SK-N-MC (cell line): Measurements from ENCODE around the gene GAS6.

Source experiments
- DNase-seq: peaks from one replicate; pipeline ENCODE4 v3.0.0-alpha.2; 2011; ENCODE audit warnings: low read depth, low spot score
- H3K27ac ChIP-seq: fragments of 200-600 bp; sonication (generic); 2 replicates; pipeline ENCODE4 v1.5.1; 2016; ENCODE audit warnings: mixed run types
- H3K36me3 ChIP-seq: fragments of 200-600 bp; sonication (generic); 2 replicates; pipeline ENCODE4 v1.6.1; 2017; ENCODE audit warnings: antibody characterized with exemption, low read length, mixed read lengths; ENCODE audit not compliant: insufficient read depth
- H3K4me3 ChIP-seq: fragments of 200-600 bp; sonication (generic); 2 replicates; pipeline ENCODE4 v1.5.1; 2016
- H3K9ac ChIP-seq: fragments of 200-600 bp; sonication (generic); 2 replicates; pipeline ENCODE4 v1.8.0; 2017; ENCODE audit warnings: mixed run types, mixed read lengths; ENCODE audit not compliant: insufficient read length
- H3K9me3 ChIP-seq: fragments of 200-600 bp; sonication (generic); 2 replicates; pipeline ENCODE4 v1.6.1; 2017; ENCODE audit warnings: low read depth, mild to moderate bottlenecking, antibody characterized with exemption, low read length, moderate library complexity, mixed read lengths
- EZH2 ChIP-seq: fragments of 200-600 bp; sonication (generic); IDR thresholded peaks from one replicate; pipeline ENCODE4 v1.6.1; 2017; ENCODE audit warnings: antibody characterized with exemption
- FOXP2 ChIP-seq: optimal IDR thresholded peaks from 2 replicates; pipeline ENCODE3; 2011; ENCODE audit warnings: mild to moderate bottlenecking, moderate library complexity; ENCODE audit not compliant: insufficient read depth; ENCODE audit errors: extremely low read length, control extremely low read depth
- POLR2AphosphoS5 ChIP-seq: IDR thresholded peaks from 2 replicates; pipeline ENCODE4 v1.6.1; 2012; ENCODE audit warnings: mild to moderate bottlenecking, low read depth, low read length, borderline replicate concordance

Gene GAS6

DNA sequence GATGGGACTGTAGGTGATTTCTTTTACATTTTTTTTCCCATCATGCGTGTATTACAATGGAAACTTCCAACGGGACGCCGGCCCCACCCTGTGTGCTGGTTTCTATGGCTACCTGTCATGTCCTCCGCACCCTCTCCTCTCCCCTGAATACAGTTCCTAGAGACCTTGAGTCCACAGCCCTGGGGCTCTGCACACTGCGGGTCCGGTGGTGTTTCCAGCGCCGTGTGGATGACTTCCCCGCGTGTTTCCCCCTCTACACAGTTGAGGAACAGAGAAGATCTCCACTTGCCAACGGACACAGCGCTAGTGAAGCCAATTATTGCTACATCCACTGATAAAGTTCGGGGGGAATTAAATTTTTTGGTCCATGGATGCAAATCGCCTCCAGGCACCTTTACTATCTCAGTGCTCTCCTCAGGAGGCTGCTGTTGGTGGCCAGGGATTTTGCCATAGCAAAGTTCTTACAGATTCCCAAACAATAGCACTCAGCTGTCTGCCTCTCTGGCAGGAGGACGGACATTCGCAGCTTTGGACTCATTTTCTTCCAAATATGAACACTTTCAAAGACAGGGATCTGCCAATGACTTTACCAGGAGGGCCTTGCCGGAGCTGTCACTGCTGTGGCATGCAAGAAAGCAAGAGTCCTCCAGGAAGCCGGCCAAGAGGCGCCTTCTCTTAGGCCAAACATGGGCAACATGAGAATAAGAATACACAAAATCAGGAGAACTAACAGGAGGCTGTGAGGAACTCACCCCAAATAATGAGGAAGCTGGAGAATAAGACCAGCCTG lies 39.3 kb upstream of the GAS6 start:
- H3K9me3 ChIP-seq: no peaks in the 10 kb centered on the region
- TF ChIP-seq POLR2AphosphoS5 (no peak), FOXP2 (no peak), EZH2 (no peak)
- DNase-seq: no peak
- H3K36me3 ChIP-seq: no peaks in the 10 kb centered on the region
- no peak overlapping the region for H3K27ac ChIP-seq
- no peak overlapping the region for H3K4me3 ChIP-seq
- no peak overlapping the region for H3K9ac ChIP-seq

DNA sequence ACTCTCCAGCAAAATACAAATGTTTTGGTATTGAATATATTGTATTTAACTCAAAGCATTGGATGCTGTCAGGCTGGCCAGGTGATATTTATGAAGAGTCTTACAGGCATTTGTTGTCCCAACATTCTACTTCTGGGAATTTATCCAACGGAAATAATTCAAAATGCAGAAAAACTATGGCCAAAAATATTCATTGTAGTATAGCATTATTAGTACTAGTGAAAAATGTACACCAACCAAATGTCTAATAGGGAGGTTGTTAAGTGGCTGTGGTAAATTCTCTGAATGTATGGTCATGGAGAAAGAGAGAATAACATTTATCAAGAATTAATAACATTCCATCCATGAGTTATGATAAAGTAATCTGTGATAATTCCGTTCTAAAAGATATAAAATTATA lies 38.6 kb upstream of the GAS6 start:
- Histone ChIP-seq H3K9me3 (no peaks in the 10 kb centered on the region), H3K4me3 (no peak overlapping the region), H3K27ac (no peak overlapping the region), H3K36me3 (no peaks in the 10 kb centered on the region), H3K9ac (no peak overlapping the region)
- TF ChIP-seq EZH2 (no peak), FOXP2 (no peak), POLR2AphosphoS5 (no peak)
- no peak for DNase-seq

- Histone ChIP-seq H3K9me3 (no peaks in the 10 kb centered on the region), H3K9ac (no peak overlapping the region), H3K27ac (no peak overlapping the region), H3K4me3 (no peak overlapping the region), H3K36me3 (no peaks in the 10 kb centered on the region)
- TF ChIP-seq FOXP2 (no peak), EZH2 (no peak), POLR2AphosphoS5 (no peak)
- DNase-seq: no peak
Measured at GRCh38 chr13:113901642-113902041, 37.8 kb upstream of the GAS6 start.

DNA sequence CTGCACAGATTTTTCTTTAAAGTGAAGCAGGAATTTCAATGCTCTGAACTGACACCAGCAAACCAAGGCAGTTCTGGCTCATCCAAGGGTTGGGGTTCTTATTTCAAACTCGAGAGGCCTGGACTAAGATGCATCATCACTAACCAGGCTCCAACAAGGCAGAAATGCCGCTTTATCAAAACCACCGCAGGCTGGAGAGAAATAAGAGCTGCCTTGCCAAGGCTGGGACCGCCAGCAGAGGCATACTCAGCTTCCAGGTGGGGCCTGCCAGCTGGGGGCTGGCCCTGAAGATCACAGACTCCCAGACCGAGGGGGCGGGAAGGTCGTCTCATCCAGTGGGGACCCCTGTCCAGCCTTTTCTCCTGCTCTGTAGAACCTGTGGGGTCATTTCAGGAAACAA lies 37.4 kb upstream of the GAS6 start:
- H3K36me3 ChIP-seq: no peaks in the 10 kb centered on the region
- H3K27ac ChIP-seq: no peak overlapping the region
- no peak overlapping the region for H3K4me3 ChIP-seq
- no peak for DNase-seq
- TF ChIP-seq POLR2AphosphoS5 (no peak), EZH2 (no peak), FOXP2 (no peak)
- H3K9me3 ChIP-seq: no peaks in the 10 kb centered on the region
- H3K9ac ChIP-seq: no peak overlapping the region

- H3K27ac ChIP-seq: no peak overlapping the region
Measured at GRCh38 chr13:113900646-113901045, 36.8 kb upstream of the GAS6 start.

DNA sequence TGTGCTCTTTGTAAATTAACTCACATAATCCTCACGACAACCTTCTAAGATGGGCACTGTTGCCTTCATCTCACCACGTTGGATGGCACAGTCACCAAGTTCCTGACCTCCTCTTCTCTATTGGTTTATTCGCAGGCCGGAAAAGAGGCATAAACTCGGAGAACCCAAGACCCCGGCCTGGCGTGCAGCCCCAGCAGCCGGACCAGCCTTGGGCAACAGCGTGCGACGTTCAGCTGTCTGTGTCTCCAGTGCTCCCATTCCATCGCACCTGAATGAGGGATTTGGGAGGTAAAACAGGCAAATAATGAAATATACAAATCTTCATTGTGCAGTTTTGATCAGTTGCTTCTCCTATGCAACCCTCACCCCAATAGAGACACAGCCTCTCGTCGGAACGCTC lies 34.5 kb upstream of the GAS6 start:
- Histone ChIP-seq H3K27ac (no peak overlapping the region), H3K9ac (no peak overlapping the region), H3K36me3 (no peaks in the 10 kb centered on the region), H3K9me3 (no peaks in the 10 kb centered on the region), H3K4me3 (no peak overlapping the region)
- TF ChIP-seq FOXP2: no peak
- no peak for TF ChIP-seq EZH2
- no peak for TF ChIP-seq POLR2AphosphoS5
- DNase-seq: no peak

More at GRCh38 chr13:113900646-113901045, 36.8 kb upstream of the GAS6 start:
- TF ChIP-seq POLR2AphosphoS5: no peak
- no peaks in the 10 kb centered on the region for H3K36me3 ChIP-seq
- H3K4me3 ChIP-seq: no peak overlapping the region
- no peak for DNase-seq
- H3K9ac ChIP-seq: no peak overlapping the region
- H3K9me3 ChIP-seq: no peaks in the 10 kb centered on the region

DNA sequence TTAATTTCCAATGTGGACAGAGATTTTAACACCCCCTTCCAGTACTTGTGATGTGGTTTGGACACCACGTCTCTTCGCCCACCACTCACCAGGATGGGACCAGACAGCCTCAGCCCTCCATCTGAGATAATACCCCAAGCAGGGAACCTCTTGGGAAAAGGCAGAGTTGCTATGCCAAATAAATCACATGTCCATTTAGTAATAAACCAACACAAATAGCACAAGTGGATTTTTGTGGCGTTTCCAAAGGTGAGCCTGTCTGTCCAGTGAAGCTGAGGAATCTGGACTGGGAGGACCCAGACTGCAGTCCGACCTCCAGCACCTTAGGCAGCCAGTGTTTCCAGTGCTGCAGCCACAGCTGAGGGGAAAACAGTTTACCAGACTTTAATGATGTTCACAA lies 34.1 kb upstream of the GAS6 start:
- no peak overlapping the region for H3K4me3 ChIP-seq
- no peak overlapping the region for H3K9ac ChIP-seq

GRCh38 chr13:113897161-113897560 lies 33.3 kb upstream of the GAS6 start:
- Histone ChIP-seq H3K27ac (no peak overlapping the region), H3K9ac (no peak overlapping the region)
- no peak for DNase-seq

More for the DNA sequence above, 34.1 kb upstream of the GAS6 start:
- TF ChIP-seq POLR2AphosphoS5 (no peak), EZH2 (no peak), FOXP2 (no peak)
- DNase-seq: no peak
- Histone ChIP-seq H3K27ac (no peak overlapping the region), H3K9me3 (no peaks in the 10 kb centered on the region), H3K36me3 (no peaks in the 10 kb centered on the region)

DNA sequence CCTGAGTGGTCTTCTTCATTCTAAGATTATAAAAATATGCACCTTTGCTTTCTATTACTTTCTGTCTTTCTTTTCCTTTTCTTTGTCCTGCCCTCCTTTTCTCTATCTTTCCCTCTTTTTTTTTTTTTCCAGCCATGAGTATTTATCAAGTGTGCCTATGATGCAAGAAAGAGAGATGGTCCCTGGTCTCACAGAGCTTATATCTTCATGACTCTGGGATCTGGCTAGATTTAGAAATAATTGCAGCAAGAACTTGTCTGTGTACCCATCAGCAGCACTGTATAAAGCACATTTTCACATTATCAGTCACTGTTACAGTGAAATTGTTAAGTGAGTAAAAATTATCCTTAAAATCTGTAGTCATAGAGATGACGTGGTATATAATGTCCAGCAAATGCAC lies 31.6 kb upstream of the GAS6 start:
- Histone ChIP-seq H3K4me3 (no peak overlapping the region), H3K9ac (no peak overlapping the region), H3K27ac (no peak overlapping the region), H3K36me3 (no peaks in the 10 kb centered on the region), H3K9me3 (no peaks in the 10 kb centered on the region)
- TF ChIP-seq FOXP2 (no peak), EZH2 (no peak), POLR2AphosphoS5 (no peak)
- DNase-seq: no peak

More at GRCh38 chr13:113897161-113897560, 33.3 kb upstream of the GAS6 start:
- Histone ChIP-seq H3K36me3 (no peaks in the 10 kb centered on the region), H3K9me3 (no peaks in the 10 kb centered on the region), H3K4me3 (no peak overlapping the region)
- TF ChIP-seq EZH2 (no peak), POLR2AphosphoS5 (no peak), FOXP2 (no peak)
